MM.1S (cell line): ENCODE results near the gene MBD5.

Experiments used
- CTCF ChIP-seq: fragments of 300-600 bp; sonication (generic); IDR thresholded peaks from 2 replicates; pipeline ENCODE4 v1.5.1; 2016; ENCODE audit warnings: antibody characterized with exemption, low read length, mixed read lengths
- EZH2phosphoT487 ChIP-seq: fragments of 300-600 bp; sonication (generic); IDR thresholded peaks from 2 replicates; pipeline ENCODE4 v1.6.1; 2018; ENCODE audit warnings: antibody characterized with exemption, low read length

DNA sequence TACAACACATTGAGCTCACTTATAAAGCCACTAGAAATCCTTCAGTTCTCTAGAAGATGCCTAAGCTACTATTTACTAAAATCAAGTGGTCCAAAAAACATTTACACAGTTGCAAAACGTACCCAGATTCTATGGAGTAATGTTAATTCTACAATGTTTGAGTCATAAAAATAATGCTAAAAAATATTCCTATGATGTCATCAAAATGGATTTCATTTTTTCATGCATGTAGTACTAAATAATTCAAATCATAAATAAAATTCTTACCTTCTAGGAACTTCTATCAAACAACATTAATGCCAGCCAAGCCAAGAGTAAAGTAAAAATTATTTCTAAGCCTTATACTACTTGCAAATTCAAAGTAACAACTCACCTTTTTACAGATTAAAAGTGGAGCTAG lies 454.7 kb downstream of the MBD5 start:
- no peak for TF ChIP-seq EZH2phosphoT487
- TF ChIP-seq CTCF: no peak
